ENCODE measurements around the gene PTPN22.
A peak's percentile ranks its signal among the peaks of the same experiment; 100 is the strongest.

The PTPN22 gene

DNA sequence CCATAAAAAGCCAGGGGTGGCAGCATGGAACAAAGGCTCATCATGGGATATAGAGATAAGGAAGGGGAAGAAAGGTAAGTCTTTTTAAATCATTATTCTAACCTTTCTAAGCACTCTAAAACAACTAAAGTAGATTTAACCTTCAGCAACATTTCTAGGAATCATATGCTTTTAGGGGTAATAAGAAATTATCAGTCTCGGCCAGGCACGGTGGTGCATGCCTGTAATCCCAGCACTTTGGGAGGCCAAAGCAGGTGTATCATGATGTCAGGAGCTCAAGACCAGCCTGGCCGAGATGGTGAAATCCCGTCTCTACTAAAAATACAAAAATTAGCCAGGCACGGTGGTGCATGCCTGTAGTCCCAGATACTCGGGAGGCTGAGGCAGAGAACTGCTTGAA lies 92.0 kb downstream of the PTPN22 start:
- H3K4me1 ChIP-seq (ENCODE audit: control insufficient read depth, insufficient read depth, low read length), result peaks cover 22% of the 10 kb centered on the region

DNA sequence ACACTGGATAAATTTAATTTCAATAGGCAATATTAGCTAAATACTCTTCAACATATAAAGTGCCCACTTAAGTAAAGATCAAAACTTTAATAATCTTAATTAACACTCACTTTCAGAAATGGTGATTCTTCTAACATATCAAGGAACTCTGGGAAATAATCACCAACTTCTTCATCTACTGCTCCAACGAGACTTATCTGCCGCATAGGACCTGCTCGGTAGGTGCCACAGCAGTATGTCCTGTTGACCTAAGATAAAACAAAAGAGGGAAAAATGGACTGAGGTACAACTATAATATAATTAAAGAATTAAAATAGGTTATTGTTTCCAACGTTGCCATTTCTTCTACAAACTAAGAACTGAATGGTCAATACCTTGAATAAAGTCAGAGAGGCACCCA lies 94.0 kb downstream of the PTPN22 start:
- no peaks in the 10 kb centered on the region for H3K27me3 ChIP-seq (ENCODE audit: control insufficient read depth, insufficient read depth, low read length)
- no peak overlapping the region for H3K4me3 ChIP-seq (ENCODE audit: low read depth, low read length)
- H3K9ac ChIP-seq (ENCODE audit: low read length), result no peak overlapping the region

More for the DNA sequence above, 92.0 kb downstream of the PTPN22 start:
- Histone ChIP-seq H3K36me3 (ENCODE audit: control insufficient read depth, insufficient read depth, low read length) (peaks cover 20% of the 10 kb centered on the region), H3K27ac (ENCODE audit: low read depth, low read length) (no peak overlapping the region), H3K9ac (ENCODE audit: low read length) (no peak overlapping the region), H3K4me3 (ENCODE audit: low read depth, low read length) (no peak overlapping the region), H3K9me3 (ENCODE audit: control insufficient read depth, insufficient read depth, low read depth, low read length) (no peaks in the 10 kb centered on the region), H3K27me3 (ENCODE audit: control insufficient read depth, insufficient read depth, low read length) (no peaks in the 10 kb centered on the region)

DNA sequence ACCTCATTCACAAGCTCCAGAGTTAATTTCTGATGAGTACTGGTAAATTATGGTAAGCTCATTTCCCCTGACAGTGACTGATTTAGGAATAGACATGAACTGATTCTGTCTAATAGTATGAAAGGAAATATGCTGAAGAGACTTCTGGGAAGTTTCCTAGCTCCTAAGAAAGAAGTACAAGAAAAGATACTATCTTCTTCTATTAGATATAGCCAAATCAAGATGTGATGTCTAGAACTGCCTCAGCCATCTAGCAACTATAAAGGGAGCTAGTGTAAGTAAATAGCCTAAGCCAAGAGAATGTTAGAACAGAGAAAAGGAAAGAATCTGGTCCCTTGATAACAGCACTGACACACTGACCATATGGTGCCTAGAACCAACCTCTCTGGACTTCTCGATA lies 101.5 kb downstream of the PTPN22 start:
- peak overlapping the region; percentile 16 for H3K9ac ChIP-seq (ENCODE audit: low read length)
- H3K27me3 ChIP-seq (ENCODE audit: control insufficient read depth, insufficient read depth, low read length), result no peaks in the 10 kb centered on the region
- peak overlapping the region; percentile 42; the same call in 1 of the 2 replicates for H3K27ac ChIP-seq (ENCODE audit: low read depth, low read length)
- peaks cover 33% of the 10 kb centered on the region for H3K36me3 ChIP-seq (ENCODE audit: control insufficient read depth, insufficient read depth, low read length)
- peaks cover 37% of the 10 kb centered on the region for H3K4me1 ChIP-seq (ENCODE audit: control insufficient read depth, insufficient read depth, low read length)
- H3K4me3 ChIP-seq (ENCODE audit: low read depth, low read length), result no peak overlapping the region
- H3K9me3 ChIP-seq (ENCODE audit: control insufficient read depth, insufficient read depth, low read depth, low read length), result no peaks in the 10 kb centered on the region

More for the DNA sequence above, 94.0 kb downstream of the PTPN22 start:
- Histone ChIP-seq H3K9me3 (ENCODE audit: control insufficient read depth, insufficient read depth, low read depth, low read length) (no peaks in the 10 kb centered on the region), H3K36me3 (ENCODE audit: control insufficient read depth, insufficient read depth, low read length) (peaks cover 23% of the 10 kb centered on the region), H3K27ac (ENCODE audit: low read depth, low read length) (no peak overlapping the region), H3K4me1 (ENCODE audit: control insufficient read depth, insufficient read depth, low read length) (peaks cover 17% of the 10 kb centered on the region)

DNA sequence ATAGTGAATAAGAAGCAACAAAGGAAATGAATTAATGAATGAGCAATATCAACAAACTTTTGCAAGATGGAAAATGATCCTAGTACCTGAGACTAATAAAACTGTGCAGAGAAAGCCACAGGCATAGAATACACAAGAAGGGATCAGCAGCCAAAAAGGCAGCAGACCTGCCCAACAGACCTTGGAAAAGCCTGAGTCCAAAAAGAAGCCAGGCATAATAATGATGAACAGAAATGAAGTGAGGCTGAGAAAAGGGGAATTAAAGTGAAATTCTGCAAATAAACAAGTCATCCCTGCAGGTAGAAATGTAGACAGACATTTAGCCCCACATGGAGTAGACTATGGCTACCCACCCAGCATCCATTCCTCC lies 101.9 kb downstream of the PTPN22 start:
- peaks cover 36% of the 10 kb centered on the region for H3K36me3 ChIP-seq (ENCODE audit: control insufficient read depth, insufficient read depth, low read length)
- H3K27me3 ChIP-seq (ENCODE audit: control insufficient read depth, insufficient read depth, low read length), result no peaks in the 10 kb centered on the region
- peak overlapping the region; percentile 16 for H3K9ac ChIP-seq (ENCODE audit: low read length)
- no peaks in the 10 kb centered on the region for H3K9me3 ChIP-seq (ENCODE audit: control insufficient read depth, insufficient read depth, low read depth, low read length)
- H3K4me1 ChIP-seq (ENCODE audit: control insufficient read depth, insufficient read depth, low read length), result peaks cover 37% of the 10 kb centered on the region
- H3K4me3 ChIP-seq (ENCODE audit: low read depth, low read length), result no peak overlapping the region
- peak overlapping the region; percentile 42; the same call in 1 of the 2 replicates for H3K27ac ChIP-seq (ENCODE audit: low read depth, low read length)

DNA sequence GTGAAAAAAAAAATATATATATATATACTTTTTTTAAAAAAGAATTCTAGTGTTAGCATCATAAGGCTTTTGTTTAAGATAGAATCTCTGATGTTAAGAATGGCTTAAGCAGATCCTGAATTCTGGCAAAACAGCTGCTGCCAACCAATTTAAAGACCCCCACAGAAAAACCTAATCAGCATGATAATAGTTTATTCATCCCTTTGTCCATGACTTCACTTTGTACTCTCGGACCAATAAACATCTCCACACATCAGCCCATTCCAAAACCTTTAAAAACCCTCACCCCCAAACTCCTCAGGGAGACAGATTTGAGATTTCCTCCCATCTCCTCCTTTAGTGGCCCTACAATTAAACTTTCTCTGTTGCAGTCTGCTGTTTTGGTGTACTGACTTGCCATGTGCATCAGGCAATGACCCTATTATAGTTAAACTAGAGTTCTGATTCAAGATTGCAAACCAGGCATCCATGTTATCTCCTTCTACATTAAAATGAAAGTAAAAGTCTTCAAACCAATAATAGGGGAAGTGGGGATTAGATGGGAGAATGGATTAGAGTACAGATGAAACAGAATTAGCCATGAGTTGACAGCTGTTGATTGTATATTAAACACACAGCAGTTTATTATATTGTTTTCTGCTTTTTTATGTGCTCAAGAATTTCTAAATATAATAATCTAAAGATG lies 102.5 kb downstream of the PTPN22 start:
- peaks cover 37% of the 10 kb centered on the region for H3K4me1 ChIP-seq (ENCODE audit: control insufficient read depth, insufficient read depth, low read length)
- H3K27me3 ChIP-seq (ENCODE audit: control insufficient read depth, insufficient read depth, low read length), result no peaks in the 10 kb centered on the region
- no peak overlapping the region for H3K9ac ChIP-seq (ENCODE audit: low read length)
- peaks cover 37% of the 10 kb centered on the region for H3K36me3 ChIP-seq (ENCODE audit: control insufficient read depth, insufficient read depth, low read length)
- 0 out of 2 replicates have a peak overlapping the region, but pooled peaks have one; percentile 22 for H3K4me3 ChIP-seq (ENCODE audit: low read depth, low read length)
- H3K9me3 ChIP-seq (ENCODE audit: control insufficient read depth, insufficient read depth, low read depth, low read length), result no peaks in the 10 kb centered on the region
- H3K27ac ChIP-seq (ENCODE audit: low read depth, low read length), result peak overlapping the region; percentile 52; the same call in 1 of the 2 replicates

DNA sequence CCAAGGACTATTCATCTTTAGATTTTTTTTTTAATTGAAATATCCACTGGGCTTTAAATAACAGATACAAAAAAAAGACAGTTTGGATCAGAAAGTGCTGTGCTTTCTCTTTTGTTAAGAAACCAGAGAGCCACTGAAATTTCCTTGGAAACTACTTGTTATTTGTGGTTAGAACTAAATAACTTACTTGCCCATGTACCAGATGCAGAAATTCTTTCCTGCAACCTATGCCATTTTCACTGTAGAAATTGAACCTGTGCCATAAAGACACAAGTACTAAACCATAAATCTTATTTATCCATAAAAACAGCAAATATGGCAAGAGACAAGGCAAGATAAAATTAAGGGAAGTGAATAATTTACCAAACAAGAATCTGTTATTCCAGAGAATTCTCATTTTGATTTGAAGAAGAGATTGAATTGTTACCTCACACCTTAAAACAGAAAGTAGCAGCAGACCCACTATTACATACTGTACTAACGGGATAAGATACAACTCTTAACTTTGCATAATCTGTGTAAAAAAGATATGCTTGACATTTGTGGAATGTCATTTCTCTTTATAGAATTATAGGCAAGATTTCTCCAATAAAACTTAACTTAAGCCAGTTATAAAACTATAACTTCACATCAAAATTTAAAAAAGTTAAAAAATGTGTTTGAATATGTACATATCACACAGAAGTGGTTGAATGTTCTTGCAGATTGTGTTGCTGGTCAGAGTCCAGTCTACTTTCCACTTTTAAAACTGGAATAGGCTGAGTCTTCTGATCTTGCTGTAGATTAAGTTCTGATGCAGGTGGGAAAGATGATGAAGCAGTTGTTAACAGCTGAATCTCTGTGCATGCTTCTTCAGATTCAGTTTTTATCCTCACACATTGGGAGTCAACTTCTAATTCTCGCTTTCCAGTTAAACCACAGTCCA lies 105.9 kb downstream of the PTPN22 start:
- Histone ChIP-seq H3K27ac (ENCODE audit: low read depth, low read length) (no peak overlapping the region), H3K36me3 (ENCODE audit: control insufficient read depth, insufficient read depth, low read length) (peaks cover 34% of the 10 kb centered on the region), H3K27me3 (ENCODE audit: control insufficient read depth, insufficient read depth, low read length) (no peaks in the 10 kb centered on the region), H3K4me3 (ENCODE audit: low read depth, low read length) (no peak overlapping the region), H3K9ac (ENCODE audit: low read length) (no peak overlapping the region), H3K9me3 (ENCODE audit: control insufficient read depth, insufficient read depth, low read depth, low read length) (no peaks in the 10 kb centered on the region), H3K4me1 (ENCODE audit: control insufficient read depth, insufficient read depth, low read length) (peaks cover 27% of the 10 kb centered on the region)
